Measurements from ENCODE around the gene RUFY3. TPM values are rescaled to one million over a fixed set of nuclear protein-coding genes. Genes with fewer than 3 reads are reported as not detected.
A peak's percentile ranks its signal among the peaks of the same experiment; 100 is the strongest.

Gene RUFY3
- total and polyA plus RNA-seq, 12 donors: 41.8 to 141 (median 85.4) TPM

GRCh38 chr4:70739496-70740337 lies 18.0 kb downstream of the RUFY3 start:
- intact Hi-C loops (cut with DNase I): no loop called here
- TF ChIP-seq CTCF (IDR thresholded peaks at IDR 0.05): no peak
- TF ChIP-seq POLR2A (IDR thresholded peaks at IDR 0.05): no peak
- peaks cover 30 to 73% of the 10 kb centered on the region in 2 donors for H3K4me1 ChIP-seq (replicated peaks in 1 of 2)
- WGBS, 4 donors: 72 to 84% (median 80%) methylated on average over 5 to 6 of the region's 6 CpGs
- H3K27ac ChIP-seq: no peak overlapping the region
- H3K27me3 ChIP-seq: no peaks in the 10 kb centered on the region
- H3K36me3 ChIP-seq (replicated peaks in 1 of 2): no peaks in the 10 kb centered on the region
- no peak overlapping the region for H3K4me3 ChIP-seq
- H3K9me3 ChIP-seq (replicated peaks in 1 of 3): no peaks in the 10 kb centered on the region
- no peak for DNase-seq

- Histone ChIP-seq H3K4me1 (replicated peaks in 1 of 2) (peaks cover 24 to 65% of the 10 kb centered on the region in 2 donors), H3K9me3 (replicated peaks in 1 of 3) (no peaks in the 10 kb centered on the region), H3K36me3 (replicated peaks in 1 of 2) (no peaks in the 10 kb centered on the region), H3K27ac (no peak overlapping the region), H3K27me3 (no peaks in the 10 kb centered on the region), H3K4me3 (no peak overlapping the region)
- WGBS, 4 donors: 81 to 85% (median 82%) methylated on average over 5 of the region's 5 CpGs
- no peak for DNase-seq
- intact Hi-C loops (cut with DNase I): no loop called here
- TF ChIP-seq POLR2A (IDR thresholded peaks at IDR 0.05) (no peak), CTCF (IDR thresholded peaks at IDR 0.05) (no peak)
Observed at GRCh38 chr4:70741867-70742658, 20.3 kb downstream of the RUFY3 start.

GRCh38 chr4:70743731-70744130 lies 22.0 kb downstream of the RUFY3 start:
- Histone ChIP-seq H3K27ac (no peak overlapping the region), H3K9me3 (replicated peaks in 1 of 3) (no peaks in the 10 kb centered on the region), H3K27me3 (no peaks in the 10 kb centered on the region), H3K4me1 (replicated peaks in 1 of 2) (peaks cover 26 to 70% of the 10 kb centered on the region in 2 donors), H3K36me3 (replicated peaks in 1 of 2) (no peaks in the 10 kb centered on the region), H3K4me3 (no peak overlapping the region)
- no peak for DNase-seq
- intact Hi-C loops (cut with DNase I): no loop called here
- WGBS, 4 donors: 70 to 80% (median 76%) methylated on average over 1 of the region's 1 CpG
- TF ChIP-seq POLR2A (IDR thresholded peaks at IDR 0.05) (no peak), CTCF (IDR thresholded peaks at IDR 0.05) (no peak)

GRCh38 chr4:70746179-70746839 lies 24.5 kb downstream of the RUFY3 start:
- intact Hi-C loops (cut with DNase I): no loop called here
- TF ChIP-seq POLR2A (IDR thresholded peaks at IDR 0.05) (no peak), CTCF (IDR thresholded peaks at IDR 0.05) (no peak)
- Histone ChIP-seq H3K27ac (peak overlapping the region in 3 of 5 donors; percentile 16 to 38 (median 36)), H3K4me3 (no peak overlapping the region), H3K27me3 (no peaks in the 10 kb centered on the region), H3K9me3 (replicated peaks in 1 of 3) (no peaks in the 10 kb centered on the region), H3K36me3 (replicated peaks in 1 of 2) (no peaks in the 10 kb centered on the region), H3K4me1 (replicated peaks in 1 of 2) (peaks cover 26 to 45% of the 10 kb centered on the region in 2 donors)
- peak in 5 of 7 donors; percentile 29 to 74 (median 56) for DNase-seq
- 72 to 88% (median 84%) methylated on average over 4 to 9 of the region's 9 CpGs for WGBS, 4 donors

Data from adrenal gland (tissue), 12 donors.